ENCODE results near the gene FILIP1.

The FILIP1 gene

DNA sequence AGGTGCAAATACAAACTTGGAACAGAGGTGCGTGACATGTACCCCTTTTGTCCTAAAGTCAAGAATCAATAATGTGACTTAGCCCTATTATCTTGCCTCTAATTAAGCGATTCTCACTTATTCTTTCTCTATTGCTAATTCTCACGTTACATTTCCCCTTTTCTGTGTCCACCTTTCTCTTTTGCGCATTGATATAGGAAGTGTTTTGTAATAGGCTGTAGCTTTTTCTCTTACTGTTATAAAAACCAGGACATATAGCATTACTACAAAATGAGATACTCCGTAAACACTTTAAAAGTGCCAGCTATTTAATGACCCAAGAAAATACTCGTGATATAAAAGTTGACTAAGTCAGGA, 208.3 kb downstream of the FILIP1 start:
- DNase-seq = no peak

DNA sequence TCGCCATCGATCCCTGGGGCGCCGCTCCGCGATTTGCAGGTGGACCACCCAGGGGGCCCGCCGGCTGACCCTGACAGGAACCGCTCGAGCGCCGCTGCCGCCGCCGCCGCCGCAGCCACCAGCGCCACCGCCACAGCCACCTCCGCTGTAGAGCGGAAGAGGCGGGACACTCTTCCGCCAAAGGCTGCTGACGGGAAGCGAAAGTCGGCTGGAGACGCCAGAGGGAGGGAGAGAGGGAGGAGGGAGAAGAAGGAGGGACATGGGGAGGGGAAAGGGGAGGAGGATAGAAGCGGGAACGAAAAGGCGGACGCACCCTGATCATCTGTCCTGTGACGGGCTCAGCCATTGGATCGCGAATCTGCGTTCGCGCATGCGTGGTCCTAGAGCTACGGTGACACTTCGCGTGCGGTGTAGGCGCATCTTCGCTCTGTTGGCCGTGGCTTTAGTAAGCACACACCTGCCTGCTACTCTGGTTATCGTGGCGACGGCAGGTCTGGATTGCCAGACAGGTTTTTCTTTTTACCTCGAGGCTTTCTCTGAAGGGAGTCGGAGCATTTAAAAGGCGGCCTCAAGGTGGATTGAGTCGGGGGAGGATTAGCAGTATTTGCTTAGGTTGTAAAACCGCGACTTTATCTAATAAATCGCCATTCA, 208.8 kb downstream of the FILIP1 start, which contains the start of gene TMEM30A:
TSS of gene TMEM30A (minus strand) at position 161 of the 651 bp plus-strand sequence. CDS start at position 7, 154 bp downstream.
- DNase-seq = peak; percentile 93

GRCh38 chr6:75283907-75284631, 209.5 kb downstream of the FILIP1 start:
- no peak for DNase-seq

DNA sequence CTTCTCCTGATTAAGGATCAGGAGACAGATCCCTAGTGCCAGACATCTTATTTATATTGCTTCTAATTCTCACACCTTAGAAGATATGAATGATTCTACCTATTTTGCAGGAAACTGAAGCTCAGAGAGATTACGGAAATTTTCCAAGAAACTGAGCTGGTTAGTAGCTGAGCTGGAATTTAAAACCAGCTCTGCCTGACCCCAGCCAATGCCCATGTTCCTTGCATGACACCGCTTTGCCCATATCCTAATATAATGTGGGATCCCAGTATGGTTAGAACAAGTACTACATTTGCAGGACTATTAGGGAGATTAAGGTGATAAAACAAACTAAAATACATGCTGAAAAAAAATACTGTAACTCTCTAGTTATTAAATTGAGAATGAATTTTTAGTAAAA, 210.9 kb downstream of the FILIP1 start:
- no peak for DNase-seq

GRCh38 chr6:75281653-75282052, 211.9 kb downstream of the FILIP1 start:
- DNase-seq = no peak

DNA sequence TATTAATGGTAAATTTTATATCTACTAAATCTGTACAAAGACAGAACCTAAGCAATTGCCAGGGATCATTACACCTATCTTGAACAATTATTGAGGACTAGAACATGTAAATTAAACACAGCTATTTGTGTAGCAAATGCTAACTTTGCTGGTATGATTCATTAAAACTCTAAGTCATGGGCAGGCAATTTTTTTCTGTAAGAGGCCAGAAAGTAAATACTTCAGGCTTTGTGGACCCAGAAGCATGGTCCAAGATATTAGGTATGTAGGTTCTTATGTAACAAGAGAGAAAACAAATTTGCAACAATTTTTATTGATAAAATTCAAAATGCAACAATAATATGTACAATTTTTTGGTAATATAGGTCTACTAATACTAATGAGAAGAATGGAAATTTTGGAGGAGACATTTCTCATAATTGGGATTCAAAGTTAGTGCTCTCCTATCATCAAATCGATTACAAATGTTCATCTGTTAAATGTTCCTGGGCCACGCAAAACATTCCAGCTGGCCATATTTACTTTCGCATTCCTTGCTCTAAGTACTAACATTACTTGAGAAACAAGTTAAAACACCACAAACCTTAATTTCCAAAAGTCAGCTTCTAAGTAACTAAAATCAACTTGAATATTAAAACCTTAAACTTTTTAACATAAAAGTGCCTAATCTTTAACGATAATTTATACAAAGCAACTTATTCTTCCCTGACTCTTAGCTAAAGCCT, 213.3 kb downstream of the FILIP1 start:
- DNase-seq = no peak

- DNase-seq = no peak
These were observed 214.2 kb downstream of the FILIP1 start for GRCh38 chr6:75279418-75279817.

GRCh38 chr6:75278474-75279077, 215.0 kb downstream of the FILIP1 start:
- DNase-seq = no peak

GRCh38 chr6:75275067-75275466, 218.5 kb downstream of the FILIP1 start:
- no peak for DNase-seq

GRCh38 chr6:75273009-75273408, 220.6 kb downstream of the FILIP1 start:
- no peak for DNase-seq

DNA sequence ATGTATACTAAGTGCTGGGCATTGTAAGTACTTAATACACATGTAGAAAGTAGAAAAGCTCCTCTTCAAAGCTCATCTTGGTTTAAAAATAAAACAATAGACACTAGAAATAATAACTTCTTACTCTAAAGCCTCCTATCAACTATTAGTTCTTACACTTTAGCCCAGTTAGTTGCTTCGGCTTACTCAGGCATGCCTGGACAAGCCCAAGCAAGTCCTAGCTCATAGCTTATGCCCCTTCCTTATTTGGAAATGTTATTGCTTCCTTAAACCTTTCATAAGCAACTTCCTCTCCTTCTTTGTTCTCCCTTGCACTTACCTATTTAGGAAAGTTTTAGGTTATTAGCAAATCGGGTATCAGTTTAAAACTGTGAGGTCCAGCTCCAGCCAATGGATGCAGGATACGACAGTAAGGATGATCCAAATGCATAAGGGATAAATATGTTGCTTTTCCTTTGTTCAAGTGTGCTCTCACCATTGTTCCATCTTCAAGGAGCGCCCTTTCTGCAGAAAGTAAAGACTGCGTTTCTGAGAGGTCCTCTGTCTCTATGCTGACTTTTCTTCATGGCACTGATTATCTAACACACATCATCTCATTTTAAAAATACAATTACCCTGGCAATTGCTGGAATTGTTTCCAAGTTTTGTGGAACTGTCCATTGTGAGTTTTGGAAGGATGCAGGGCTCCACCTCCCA, 221.3 kb downstream of the FILIP1 start:
- no peak for DNase-seq

DNA sequence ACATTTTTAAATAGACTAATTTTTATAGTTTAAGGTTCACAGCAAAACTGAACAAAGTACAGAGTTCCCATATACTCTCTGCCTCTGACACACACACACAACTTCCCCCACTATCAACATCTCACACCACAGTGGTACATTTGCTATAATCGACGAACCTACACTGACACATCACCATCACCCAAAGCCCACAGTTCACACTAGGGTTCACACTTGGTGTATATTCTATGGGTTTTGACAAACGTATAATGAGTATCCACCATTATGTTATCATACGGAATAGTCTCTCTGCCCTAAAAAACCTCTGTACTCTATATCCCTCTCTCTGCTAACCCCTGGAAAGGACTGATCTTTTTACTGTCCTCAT, 224.6 kb downstream of the FILIP1 start:
- DNase-seq = no peak

DNA sequence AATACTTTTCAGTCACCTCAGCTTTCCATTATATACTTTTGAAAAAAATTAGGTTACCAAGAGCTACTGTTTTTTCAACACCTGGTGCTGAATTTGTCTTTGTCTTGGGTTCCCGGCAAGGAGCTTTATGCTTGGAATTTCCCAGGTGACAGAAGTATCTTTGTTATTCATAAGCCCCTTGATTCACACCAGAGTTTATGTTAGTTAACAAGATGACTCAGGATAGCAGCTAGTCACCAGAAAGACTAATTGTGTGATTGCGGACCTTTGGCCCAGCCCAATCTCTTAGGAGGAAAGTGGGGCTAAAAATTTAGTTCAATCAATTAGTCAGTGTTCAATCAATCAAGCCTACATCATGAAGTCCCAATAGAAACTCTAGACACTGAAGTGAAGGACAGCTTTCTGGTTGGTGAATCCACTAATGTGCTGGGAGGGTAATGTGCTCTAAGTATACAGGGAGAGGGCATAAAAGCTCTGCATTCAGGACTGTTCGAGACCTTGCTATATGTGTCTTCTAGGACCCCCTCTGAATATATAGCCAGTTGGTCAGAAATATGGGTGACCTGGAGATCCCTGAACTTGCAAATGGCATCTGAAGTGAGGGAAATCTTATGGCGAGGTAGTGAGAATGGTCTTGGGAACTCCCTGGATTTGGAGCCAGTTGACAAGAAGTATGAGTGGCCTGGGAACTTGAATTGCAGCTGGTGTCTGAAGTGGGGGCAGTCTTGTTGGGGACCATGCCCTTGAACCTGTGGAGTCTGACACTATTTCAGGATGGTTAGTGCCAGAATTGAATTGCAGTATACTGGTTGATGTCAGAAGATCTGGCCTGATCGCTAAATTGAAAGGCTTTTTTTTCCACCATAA, 225.2 kb downstream of the FILIP1 start:
- DNase-seq = no peak

DNA sequence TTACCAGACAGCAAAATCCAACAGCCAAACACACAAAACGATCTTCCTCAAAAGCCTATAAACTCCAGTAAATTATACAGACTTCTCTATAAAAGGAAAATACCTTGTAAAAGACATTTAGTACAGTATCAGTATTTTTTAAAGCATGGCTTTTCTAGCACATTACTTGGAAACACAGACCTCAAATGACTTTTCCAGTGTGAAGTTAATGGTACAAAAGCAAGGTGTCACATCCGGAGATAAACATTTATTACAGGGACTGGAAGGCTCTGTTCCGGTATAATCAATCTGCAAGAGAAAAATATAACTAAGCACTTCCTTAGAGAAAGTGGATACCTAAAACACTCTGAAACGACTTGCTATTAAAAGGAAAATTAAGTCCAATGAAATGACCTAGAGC, 226.1 kb downstream of the FILIP1 start:
- DNase-seq = no peak

DNA sequence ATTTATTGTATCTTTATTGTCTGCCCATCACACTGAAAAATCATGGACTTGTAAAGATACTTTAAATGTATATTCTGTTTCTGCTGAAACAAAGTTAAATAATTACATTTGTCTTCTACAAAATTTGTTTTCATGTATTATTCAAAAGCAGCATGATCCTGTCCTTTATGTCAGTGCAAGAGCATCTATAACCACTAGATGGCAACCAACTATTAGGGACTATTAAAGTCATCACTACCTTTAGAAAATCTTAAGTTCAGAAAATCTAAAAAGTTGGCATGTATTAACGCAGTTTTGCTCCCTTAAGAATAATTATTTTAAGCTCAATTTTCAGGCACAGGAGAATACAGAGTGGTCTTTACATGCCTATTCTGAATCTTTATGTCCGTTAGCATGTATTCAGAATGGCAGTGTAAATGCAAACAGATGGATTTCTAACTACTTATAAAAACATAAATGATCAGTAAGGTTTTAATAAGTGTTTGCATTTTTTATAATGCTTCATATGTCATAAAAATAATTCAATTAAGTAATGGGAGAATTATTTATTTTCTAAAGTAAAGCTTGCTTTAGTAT, 226.8 kb downstream of the FILIP1 start:
- no peak for DNase-seq

GRCh38 chr6:75263401-75263750, 230.2 kb downstream of the FILIP1 start:
- no peak for DNase-seq

DNA sequence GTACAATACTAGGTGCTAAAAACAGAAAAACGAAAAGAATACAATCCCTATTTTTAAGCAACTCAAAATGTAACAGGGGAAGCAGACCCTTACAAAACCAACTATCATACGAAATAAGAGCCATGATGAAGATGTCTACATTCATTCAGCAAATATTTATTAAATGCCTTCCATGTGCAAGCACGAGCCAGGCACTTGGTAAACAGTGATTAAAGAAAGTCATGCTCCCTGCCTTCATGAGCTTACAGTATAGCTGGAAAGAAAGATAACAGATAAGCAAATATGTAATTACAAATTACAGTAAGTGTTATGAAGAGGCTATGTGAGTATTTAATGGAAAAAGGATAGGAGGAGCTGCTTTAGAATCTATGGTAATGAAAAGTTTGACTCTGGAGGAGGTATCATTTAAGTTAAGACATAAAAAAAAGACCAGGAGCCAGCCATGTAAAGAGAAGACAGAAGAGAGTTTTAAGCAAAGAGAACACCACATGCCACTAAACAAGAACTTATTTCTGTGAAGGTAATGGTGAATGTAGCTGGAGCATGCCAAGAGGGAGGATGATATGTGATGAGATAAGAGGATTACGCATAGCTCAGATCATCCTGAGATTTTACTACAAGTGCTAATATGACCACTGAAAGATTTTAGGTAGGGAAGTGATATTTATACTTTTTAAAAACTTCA, 230.7 kb downstream of the FILIP1 start:
- DNase-seq = no peak

GRCh38 chr6:75261299-75261698, 232.3 kb downstream of the FILIP1 start:
- no peak for DNase-seq

GRCh38 chr6:75257343-75258087, 236.1 kb downstream of the FILIP1 start:
- DNase-seq = no peak

- no peak for DNase-seq
These were observed 243.0 kb downstream of the FILIP1 start for GRCh38 chr6:75250552-75250951.
